Thoracic aorta (tissue), 2 donors: ENCODE results near the gene MTUS2. TPM values are rescaled to one million over a fixed set of nuclear protein-coding genes. Genes with fewer than 3 reads are reported as not detected.

Experiments used
- ATAC-seq: fragments of 150-250 bp; one replicate; pipeline ENCODE4 v1.8.0; 2017; ENCODE audit warnings: low read depth; ENCODE audit not compliant: insufficient number of reproducible peaks, low FRiP score
- DNase-seq: peaks from one replicate; pipeline ENCODE4 v3.0.0-alpha.2; 2020; ENCODE audit warnings: low spot score
- H3K27ac ChIP-seq, 2 donors: fragments of 200-600 bp; sonication (generic); 1 replicate in 1 of 2; 2 replicates in 1 of 2; pipeline ENCODE4 v1.5.1; 2016; ENCODE audit warnings: mild to moderate bottlenecking in 2 of 2, moderate library complexity in 2 of 2
- H3K27me3 ChIP-seq: fragments of 200-600 bp; sonication (generic); replicated peaks from 2 replicates; pipeline ENCODE4 v1.6.0; 2016; ENCODE audit warnings: mild to moderate bottlenecking; ENCODE audit not compliant: insufficient read depth
- H3K36me3 ChIP-seq: fragments of 200-600 bp; sonication (generic); one replicate; pipeline ENCODE4 v1.5.1; 2016
- H3K4me1 ChIP-seq, 2 donors: fragments of 200-600 bp; sonication (generic); 1 replicate in 1 of 2; 2 replicates in 1 of 2; pipeline versions ENCODE4 v1.5.1 to v1.6.0; 2016; ENCODE audit warnings: low read depth in 2 of 2, mild to moderate bottlenecking in 1 of 2; ENCODE audit not compliant: control insufficient read depth in 1 of 2
- H3K4me3 ChIP-seq: fragments of 200-600 bp; sonication (generic); 2 replicates; pipeline ENCODE4 v1.5.1; 2016; ENCODE audit warnings: mild to moderate bottlenecking
- H3K9me3 ChIP-seq: fragments of 200-600 bp; sonication (generic); 2 replicates; pipeline ENCODE4 v1.5.1; 2016
- total RNA-seq, 2 donors: library from RNA; depleted of rRNA; stranded (reverse); fragments of >200 nt; gene quantifications; one replicate each; pipeline versions ENCODE4 v1.1.0 to v1.2.3, GENCODE V29; 2016
- TF ChIP-seq, protein P1 (sequence below): fragments of 200-600 bp; sonication (generic); IDR thresholded peaks from one replicate; pipeline ENCODE4 v1.5.1; 2019; ENCODE audit warnings: antibody characterized with exemption

The MTUS2 gene
- total RNA-seq, 2 donors from 2014 or later = 14.9 to 26.4 TPM

DNA sequence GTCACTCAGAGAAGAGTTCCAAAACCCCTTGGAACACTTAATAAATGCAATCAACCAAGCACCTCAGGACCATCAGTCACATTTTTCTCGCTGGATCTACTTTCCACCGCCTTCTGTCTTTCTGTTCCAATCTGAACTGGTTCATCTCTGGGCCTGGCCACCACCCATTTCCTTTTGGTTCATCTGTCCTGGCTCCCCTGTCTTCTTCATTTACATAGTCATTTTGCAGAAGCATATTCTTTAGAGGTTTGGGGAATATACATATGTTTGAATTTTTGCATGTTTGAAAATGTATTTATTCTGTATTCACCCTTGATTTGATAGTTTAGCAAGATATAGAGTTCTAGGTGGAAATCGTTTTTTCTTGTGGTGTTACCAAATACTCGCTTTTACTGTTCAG, 188.2 kb downstream of the MTUS2 start:
- Histone ChIP-seq H3K9me3 (no peaks in the 10 kb centered on the region), H3K36me3 (no peaks in the 10 kb centered on the region), H3K4me3 (no peak overlapping the region), H3K27me3 (no peaks in the 10 kb centered on the region), H3K27ac (no peak overlapping the region), H3K4me1 (peaks cover 13 to 36% of the 10 kb centered on the region in 2 donors)
- TF ChIP-seq, protein P1, sequence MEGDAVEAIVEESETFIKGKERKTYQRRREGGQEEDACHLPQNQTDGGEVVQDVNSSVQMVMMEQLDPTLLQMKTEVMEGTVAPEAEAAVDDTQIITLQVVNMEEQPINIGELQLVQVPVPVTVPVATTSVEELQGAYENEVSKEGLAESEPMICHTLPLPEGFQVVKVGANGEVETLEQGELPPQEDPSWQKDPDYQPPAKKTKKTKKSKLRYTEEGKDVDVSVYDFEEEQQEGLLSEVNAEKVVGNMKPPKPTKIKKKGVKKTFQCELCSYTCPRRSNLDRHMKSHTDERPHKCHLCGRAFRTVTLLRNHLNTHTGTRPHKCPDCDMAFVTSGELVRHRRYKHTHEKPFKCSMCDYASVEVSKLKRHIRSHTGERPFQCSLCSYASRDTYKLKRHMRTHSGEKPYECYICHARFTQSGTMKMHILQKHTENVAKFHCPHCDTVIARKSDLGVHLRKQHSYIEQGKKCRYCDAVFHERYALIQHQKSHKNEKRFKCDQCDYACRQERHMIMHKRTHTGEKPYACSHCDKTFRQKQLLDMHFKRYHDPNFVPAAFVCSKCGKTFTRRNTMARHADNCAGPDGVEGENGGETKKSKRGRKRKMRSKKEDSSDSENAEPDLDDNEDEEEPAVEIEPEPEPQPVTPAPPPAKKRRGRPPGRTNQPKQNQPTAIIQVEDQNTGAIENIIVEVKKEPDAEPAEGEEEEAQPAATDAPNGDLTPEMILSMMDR = no peak
- ATAC-seq = no peak
- DNase-seq = no peak

DNA sequence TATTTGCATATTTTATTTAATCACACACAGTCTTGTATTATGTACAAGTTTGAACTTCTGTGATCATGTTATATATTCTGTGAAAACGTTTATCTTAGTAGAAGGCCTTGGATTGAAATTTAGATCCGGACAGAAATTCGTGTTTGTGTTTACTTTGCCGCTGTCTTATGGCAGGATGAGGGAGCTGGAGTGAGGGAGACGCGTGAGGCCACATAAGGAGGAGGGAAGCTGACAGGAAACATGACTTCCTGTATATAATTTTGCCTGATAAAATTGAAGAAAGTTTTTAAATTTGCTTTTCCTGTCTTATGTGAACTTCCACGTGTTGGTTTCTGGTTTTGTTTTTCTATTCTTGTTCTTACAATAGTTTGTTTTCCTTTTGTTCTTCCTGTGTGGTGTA, 200.2 kb downstream of the MTUS2 start:
- H3K27me3 ChIP-seq = no peaks in the 10 kb centered on the region
- no peak for DNase-seq
- no peaks in the 10 kb centered on the region for H3K36me3 ChIP-seq
- H3K4me1 ChIP-seq = peaks cover 0 to 13% of the 10 kb centered on the region in 2 donors
- ATAC-seq = no peak
- no peak overlapping the region for H3K4me3 ChIP-seq
- no peak overlapping the region for H3K27ac ChIP-seq
- TF ChIP-seq, protein P1 = no peak
- no peaks in the 10 kb centered on the region for H3K9me3 ChIP-seq

DNA sequence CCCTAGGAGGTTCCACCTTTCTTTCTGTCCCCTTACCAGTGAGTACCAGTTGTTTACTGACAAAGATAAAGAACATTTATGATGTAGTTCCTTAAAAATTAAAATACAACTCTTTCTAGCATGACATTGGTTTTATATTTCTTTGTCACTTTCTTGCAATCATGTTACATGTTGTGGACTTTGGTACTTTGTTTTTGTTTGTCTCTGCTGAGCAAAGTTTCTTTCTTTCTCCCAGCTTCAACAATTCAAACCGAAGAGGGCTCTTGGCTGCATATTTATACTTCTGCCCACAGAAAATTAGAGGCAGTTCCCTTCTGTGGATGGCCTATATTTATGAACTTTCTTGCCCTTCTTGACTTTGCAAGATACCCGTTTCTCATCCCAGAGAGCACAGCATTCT, 201.2 kb downstream of the MTUS2 start:
- no peaks in the 10 kb centered on the region for H3K27me3 ChIP-seq
- no peaks in the 10 kb centered on the region for H3K9me3 ChIP-seq
- H3K27ac ChIP-seq = no peak overlapping the region
- no peak overlapping the region for H3K4me3 ChIP-seq
- TF ChIP-seq, protein P1 = no peak
- H3K36me3 ChIP-seq = no peaks in the 10 kb centered on the region
- ATAC-seq = no peak
- no peak for DNase-seq
- peaks cover 0 to 12% of the 10 kb centered on the region in 2 donors for H3K4me1 ChIP-seq

GRCh38 chr13:29021717-29022116, 201.6 kb downstream of the MTUS2 start:
- DNase-seq (no peak), ATAC-seq (no peak)
- Histone ChIP-seq H3K9me3 (no peaks in the 10 kb centered on the region), H3K36me3 (no peaks in the 10 kb centered on the region), H3K4me3 (no peak overlapping the region), H3K27me3 (no peaks in the 10 kb centered on the region), H3K4me1 (peaks cover 0 to 12% of the 10 kb centered on the region in 2 donors), H3K27ac (no peak overlapping the region)
- TF ChIP-seq, protein P1 = no peak

- no peaks in the 10 kb centered on the region for H3K27me3 ChIP-seq
- TF ChIP-seq, protein P1 = no peak
- H3K4me1 ChIP-seq = peaks cover 0 to 12% of the 10 kb centered on the region in 2 donors
- no peaks in the 10 kb centered on the region for H3K36me3 ChIP-seq
- H3K27ac ChIP-seq = no peak overlapping the region
- H3K4me3 ChIP-seq = no peak overlapping the region
- DNase-seq = no peak
- no peaks in the 10 kb centered on the region for H3K9me3 ChIP-seq
- ATAC-seq = no peak
Observed at GRCh38 chr13:29022410-29022809, 202.3 kb downstream of the MTUS2 start.
